ENCODE data around the gene RLN3. TPM values are rescaled to one million over a fixed set of nuclear protein-coding genes. Genes with fewer than 3 reads are reported as not detected.

RLN3 gene
- polyA plus RNA-seq, 4 donors: not detected

- no peak for DNase-seq (ENCODE audit: low read depth in 4 of 4, low spot score in 3 of 4)
These were observed 34.2 kb upstream of the RLN3 start for GRCh38 chr19:13993590-13994300.

- DNase-seq (ENCODE audit: low read depth in 4 of 4, low spot score in 3 of 4): no peak
These were observed 32.8 kb upstream of the RLN3 start for GRCh38 chr19:13995017-13995728.

- DNase-seq (ENCODE audit: low read depth in 4 of 4, low spot score in 3 of 4): no peak
These were observed 31.8 kb upstream of the RLN3 start for GRCh38 chr19:13995878-13996765.

- DNase-seq (ENCODE audit: low read depth in 4 of 4, low spot score in 3 of 4): no peak
These were observed 30.9 kb upstream of the RLN3 start for GRCh38 chr19:13996928-13997630.

- DNase-seq (ENCODE audit: low read depth in 4 of 4, low spot score in 3 of 4): no peak
These were observed 30.4 kb upstream of the RLN3 start for GRCh38 chr19:13997631-13997962.

- no peak for DNase-seq (ENCODE audit: low read depth in 4 of 4, low spot score in 3 of 4)
These were observed 29.5 kb upstream of the RLN3 start for GRCh38 chr19:13998426-13998825.

- no peak for DNase-seq (ENCODE audit: low read depth in 4 of 4, low spot score in 3 of 4)
These were observed 28.9 kb upstream of the RLN3 start for GRCh38 chr19:13999085-13999484.

- no peak for DNase-seq (ENCODE audit: low read depth in 4 of 4, low spot score in 3 of 4)
These were observed 27.1 kb upstream of the RLN3 start for GRCh38 chr19:14000691-14001375.

- no peak for DNase-seq (ENCODE audit: low read depth in 4 of 4, low spot score in 3 of 4)
These were observed 25.2 kb upstream of the RLN3 start for GRCh38 chr19:14002571-14003250.

GRCh38 chr19:14003251-14004055, 24.5 kb upstream of the RLN3 start:
- DNase-seq (ENCODE audit: low read depth in 4 of 4, low spot score in 3 of 4): no peak

- no peak for DNase-seq (ENCODE audit: low read depth in 4 of 4, low spot score in 3 of 4)
These were observed 23.2 kb upstream of the RLN3 start for GRCh38 chr19:14004619-14005348.

GRCh38 chr19:14005349-14006084, 22.4 kb upstream of the RLN3 start:
- peak; percentile 79 to 82 (median 80) for DNase-seq (ENCODE audit: low read depth in 4 of 4, low spot score in 3 of 4)

- peak; percentile 95 to 99 (median 98) for DNase-seq (ENCODE audit: low read depth in 4 of 4, low spot score in 3 of 4)
These were observed 21.7 kb upstream of the RLN3 start, which contains the start of gene RFX1 for GRCh38 chr19:14006085-14006765. TSS of gene RFX1 (minus strand) at chr19:14006320. CDS start at chr19:13993843, 12,477 bp downstream.

- no peak for DNase-seq (ENCODE audit: low read depth in 4 of 4, low spot score in 3 of 4)
These were observed 21.0 kb upstream of the RLN3 start for GRCh38 chr19:14006766-14007562.

- no peak for DNase-seq (ENCODE audit: low read depth in 4 of 4, low spot score in 3 of 4)
These were observed 15.5 kb upstream of the RLN3 start for GRCh38 chr19:14012378-14012915.
